BJ (cell line): Measurements from ENCODE around the gene NGF. TPM values are rescaled to one million over a fixed set of nuclear protein-coding genes. Genes with fewer than 3 reads are reported as not detected.

Experiments
- CTCF ChIA-PET: fragments of 350-600 bp; formaldehyde crosslinking; extraction: SDS; loops from one replicate; lab custom pipeline; 2021; ENCODE audit warnings: antibody characterized with exemption, inconsistent platforms; lab: Yijun Ruan, JAX
- POLR2A ChIA-PET: fragments of 300-600 bp; sonication (Branson Sonifier 250); formaldehyde crosslinking; extraction: SDS; loops from one replicate; lab custom pipeline; 2021; ENCODE audit warnings: antibody characterized with exemption; lab: Charles Lee
- DNase-seq: peaks from one replicate; pipeline ENCODE4 v3.0.0-alpha.2; 2011; ENCODE audit warnings: low read depth
- H3K27me3 ChIP-seq: 2 replicates; pipeline ENCODE4 v1.6.0; 2011; ENCODE audit warnings: low read length; ENCODE audit not compliant: control insufficient read depth, insufficient read depth
- H3K36me3 ChIP-seq: 2 replicates; pipeline ENCODE4 v1.5.1; 2011; ENCODE audit warnings: low read length; ENCODE audit not compliant: control insufficient read depth, insufficient read depth
- H3K4me3 ChIP-seq: 2 replicates; pipeline ENCODE4 v1.5.1; 2011; ENCODE audit warnings: low read depth, mild to moderate bottlenecking, control low read depth, low read length
- polyA plus RNA-seq: library from polyadenylated mRNA; depleted of rRNA; stranded (reverse); fragments of >200 nt; gene quantifications from 2 replicates; pipeline ENCODE4 v1.2.3, GENCODE V29; 2011
- TF ChIP-seq, protein P1 (sequence below): IDR thresholded peaks from 2 replicates; pipeline ENCODE4 v1.5.1; 2011; ENCODE audit warnings: low read depth, mild to moderate bottlenecking, control low read depth, inconsistent platforms, low read length, moderate library complexity; ENCODE audit not compliant: insufficient read depth

NGF gene
- polyA plus RNA-seq, 1 experiment, result 49.6 TPM

DNA sequence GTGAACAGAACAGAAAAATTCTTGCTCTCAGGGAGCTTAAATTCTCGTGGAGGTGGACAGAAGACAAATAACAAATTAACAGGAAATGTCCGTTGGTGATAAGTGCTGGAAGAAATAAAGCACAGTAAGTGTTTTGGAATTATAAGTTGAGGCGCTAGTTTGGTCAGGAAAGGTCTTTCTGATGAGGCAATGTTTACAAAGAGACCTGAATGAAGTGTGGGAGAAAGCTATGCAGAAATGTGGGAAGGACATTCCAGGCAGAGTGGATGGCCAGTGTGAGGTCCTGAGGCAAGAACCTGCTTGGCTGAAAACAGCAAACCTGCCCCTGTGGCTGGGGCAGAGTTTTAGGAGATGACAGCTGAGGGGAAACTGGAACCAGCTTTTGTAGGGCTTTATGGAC is 23.3 kb downstream of the NGF start:
- TF ChIP-seq, protein P1, sequence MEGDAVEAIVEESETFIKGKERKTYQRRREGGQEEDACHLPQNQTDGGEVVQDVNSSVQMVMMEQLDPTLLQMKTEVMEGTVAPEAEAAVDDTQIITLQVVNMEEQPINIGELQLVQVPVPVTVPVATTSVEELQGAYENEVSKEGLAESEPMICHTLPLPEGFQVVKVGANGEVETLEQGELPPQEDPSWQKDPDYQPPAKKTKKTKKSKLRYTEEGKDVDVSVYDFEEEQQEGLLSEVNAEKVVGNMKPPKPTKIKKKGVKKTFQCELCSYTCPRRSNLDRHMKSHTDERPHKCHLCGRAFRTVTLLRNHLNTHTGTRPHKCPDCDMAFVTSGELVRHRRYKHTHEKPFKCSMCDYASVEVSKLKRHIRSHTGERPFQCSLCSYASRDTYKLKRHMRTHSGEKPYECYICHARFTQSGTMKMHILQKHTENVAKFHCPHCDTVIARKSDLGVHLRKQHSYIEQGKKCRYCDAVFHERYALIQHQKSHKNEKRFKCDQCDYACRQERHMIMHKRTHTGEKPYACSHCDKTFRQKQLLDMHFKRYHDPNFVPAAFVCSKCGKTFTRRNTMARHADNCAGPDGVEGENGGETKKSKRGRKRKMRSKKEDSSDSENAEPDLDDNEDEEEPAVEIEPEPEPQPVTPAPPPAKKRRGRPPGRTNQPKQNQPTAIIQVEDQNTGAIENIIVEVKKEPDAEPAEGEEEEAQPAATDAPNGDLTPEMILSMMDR, result no peak
- ChIA-PET POLR2A (no interaction called here), CTCF (interaction anchor here (0.7 to 3.6 kb wide), 6 partner anchors 10 to 1196 kb away, joined by 3 to 21 read pairs (median 4); no protein-coding TSS in a partner anchor)
- Histone ChIP-seq H3K4me3 (no peak overlapping the region), H3K36me3 (0 out of 2 replicates have a peak, but pooled peaks cover 3% of the 10 kb centered on the region), H3K27me3 (no peaks in the 10 kb centered on the region)
- peak; percentile 65 for DNase-seq

DNA sequence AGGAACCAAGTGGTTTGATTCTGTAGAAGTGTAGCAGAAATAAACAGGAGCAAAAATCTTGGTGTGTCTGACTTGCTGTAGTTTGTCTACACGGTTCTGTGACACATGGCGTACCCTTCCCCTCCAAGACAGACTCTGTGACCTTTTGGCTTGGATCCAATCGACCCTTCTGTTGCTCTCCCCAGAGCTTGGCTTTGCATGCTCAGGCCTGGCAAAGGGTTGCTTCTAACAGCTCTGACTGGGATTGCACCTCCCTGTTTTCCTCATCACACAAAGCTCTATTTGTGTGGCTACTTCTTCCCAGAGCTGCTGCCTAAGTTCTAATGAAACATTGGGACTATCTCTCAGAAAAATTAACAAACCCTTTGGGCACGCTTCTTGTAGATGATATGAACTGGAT is 24.0 kb downstream of the NGF start:
- Histone ChIP-seq H3K27me3 (no peaks in the 10 kb centered on the region), H3K36me3 (0 out of 2 replicates have a peak, but pooled peaks cover 1% of the 10 kb centered on the region), H3K4me3 (no peak overlapping the region)
- POLR2A ChIA-PET, result no interaction called here
- TF ChIP-seq, protein P1, result no peak
- CTCF ChIA-PET, result interaction anchor here (1.2 to 3.6 kb wide), 4 partner anchors 23 to 201 kb away, joined by 3 to 21 read pairs (median 6); no protein-coding TSS in a partner anchor
- DNase-seq, result no peak

DNA sequence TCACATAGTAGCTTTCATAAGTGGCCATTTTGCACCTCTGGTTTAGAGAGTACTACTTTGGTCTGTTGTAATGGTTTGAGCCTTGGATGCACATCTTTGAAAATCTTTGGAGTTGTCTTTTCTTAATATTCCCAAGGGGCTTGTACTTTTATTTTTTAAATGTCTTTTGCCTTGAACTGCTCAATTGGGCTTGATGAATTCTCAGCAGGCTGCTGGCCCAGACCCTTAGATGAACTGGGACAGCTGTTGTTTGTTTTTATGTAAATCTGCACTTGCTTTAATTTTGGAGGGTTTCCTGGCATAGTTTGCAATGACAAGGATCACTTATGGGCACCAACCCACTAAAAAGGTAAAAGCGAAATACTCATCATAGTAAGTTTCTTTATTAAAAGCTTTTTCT is 24.9 kb downstream of the NGF start:
- no peak for DNase-seq
- Histone ChIP-seq H3K36me3 (no peaks in the 10 kb centered on the region), H3K27me3 (no peaks in the 10 kb centered on the region), H3K4me3 (no peak overlapping the region)
- POLR2A ChIA-PET, result no interaction called here
- TF ChIP-seq, protein P1, result no peak
- CTCF ChIA-PET, result interaction anchor here (0.7 to 3.6 kb wide), 6 partner anchors 11 to 201 kb away, joined by 3 to 21 read pairs (median 4); no protein-coding TSS in a partner anchor

DNA sequence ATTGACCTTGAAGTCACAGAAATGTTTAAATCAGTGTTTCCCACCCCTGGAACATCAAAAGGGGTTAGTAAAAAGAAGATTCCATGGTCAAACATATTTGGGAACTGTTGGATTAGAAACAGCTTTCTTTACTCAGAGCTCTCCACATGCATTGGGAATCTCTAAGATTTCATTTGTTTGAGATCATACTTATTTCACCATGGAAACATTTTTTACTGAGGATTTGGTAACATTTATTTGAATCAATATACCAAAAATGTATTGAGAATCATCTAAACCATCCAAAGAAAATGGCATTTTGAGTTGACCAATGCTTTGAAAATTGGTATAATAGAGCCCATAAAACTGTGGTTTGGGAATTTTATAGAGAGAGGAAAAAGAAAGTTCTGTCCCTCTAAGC is 25.3 kb downstream of the NGF start:
- Histone ChIP-seq H3K27me3 (no peaks in the 10 kb centered on the region), H3K36me3 (no peaks in the 10 kb centered on the region), H3K4me3 (no peak overlapping the region)
- no peak for DNase-seq
- TF ChIP-seq, protein P1, result no peak
- POLR2A ChIA-PET, result no interaction called here
- CTCF ChIA-PET, result interaction anchor here (0.7 to 3.6 kb wide), 6 partner anchors 10 to 200 kb away, joined by 3 to 21 read pairs (median 3); no protein-coding TSS in a partner anchor

DNA sequence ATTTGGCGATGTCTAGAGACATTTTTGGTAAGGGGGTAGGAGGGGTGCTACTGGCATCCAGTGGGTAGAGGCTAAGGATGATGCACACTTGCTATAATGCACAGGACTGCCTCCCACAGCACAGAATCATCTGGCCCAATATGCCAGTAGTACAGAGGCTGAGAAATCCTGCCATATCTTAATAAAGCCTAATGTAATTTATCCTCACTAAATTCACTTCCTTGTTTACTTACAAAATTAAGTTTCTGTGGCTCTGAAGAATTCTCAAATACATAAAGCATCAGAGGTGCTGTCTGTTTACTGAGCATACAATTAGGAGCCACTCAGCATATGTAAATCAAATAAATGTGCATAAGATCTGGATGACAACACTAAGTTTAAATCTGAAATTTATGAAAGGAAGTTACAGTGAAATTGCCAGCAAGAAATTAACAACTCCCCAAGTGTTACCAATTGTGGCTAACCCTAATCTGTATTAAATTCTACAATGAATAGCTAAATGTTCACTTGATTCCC is 26.5 kb downstream of the NGF start:
- Histone ChIP-seq H3K4me3 (no peak overlapping the region), H3K27me3 (no peaks in the 10 kb centered on the region), H3K36me3 (no peaks in the 10 kb centered on the region)
- CTCF ChIA-PET, result interaction anchor here (0.5 to 1.4 kb wide), 3 partner anchors 13 to 261 kb away, joined by 3 to 4 read pairs (median 4); no protein-coding TSS in a partner anchor
- POLR2A ChIA-PET, result no interaction called here
- TF ChIP-seq, protein P1, result no peak
- no peak for DNase-seq
